Stimulated activated CD8-positive, alpha-beta memory T cell treated with anti-CD3 and anti-CD28 coated beads, Interleukin-12 subunit alpha, Interleukin-12 subunit beta, amount 100 ng/mL, for 24 hours (primary cell): ENCODE measurements around the gene RPS18.
"Not testable (repeated sequence)": the region's sequence is repeated elsewhere in the genome, so short reads cannot be mapped to it uniquely, and the experiment has no call there.

Experiments
- DNase-seq: peaks from one replicate; pipeline ENCODE4 v3.0.0-alpha.2; 2020; ENCODE audit errors: extremely low read depth

RPS18 gene

GRCh38 chr6:33271468-33272274 lies at the start of gene RPS18, which contains the start of gene VPS52:
TSS of gene RPS18 (plus strand) at chr6:33272075. CDS start at chr6:33272120, 45 bp downstream.
TSS of gene VPS52 (minus strand) at chr6:33271876. CDS start at chr6:33271675, 201 bp downstream.
- DNase-seq, result peak; percentile 72

DNA sequence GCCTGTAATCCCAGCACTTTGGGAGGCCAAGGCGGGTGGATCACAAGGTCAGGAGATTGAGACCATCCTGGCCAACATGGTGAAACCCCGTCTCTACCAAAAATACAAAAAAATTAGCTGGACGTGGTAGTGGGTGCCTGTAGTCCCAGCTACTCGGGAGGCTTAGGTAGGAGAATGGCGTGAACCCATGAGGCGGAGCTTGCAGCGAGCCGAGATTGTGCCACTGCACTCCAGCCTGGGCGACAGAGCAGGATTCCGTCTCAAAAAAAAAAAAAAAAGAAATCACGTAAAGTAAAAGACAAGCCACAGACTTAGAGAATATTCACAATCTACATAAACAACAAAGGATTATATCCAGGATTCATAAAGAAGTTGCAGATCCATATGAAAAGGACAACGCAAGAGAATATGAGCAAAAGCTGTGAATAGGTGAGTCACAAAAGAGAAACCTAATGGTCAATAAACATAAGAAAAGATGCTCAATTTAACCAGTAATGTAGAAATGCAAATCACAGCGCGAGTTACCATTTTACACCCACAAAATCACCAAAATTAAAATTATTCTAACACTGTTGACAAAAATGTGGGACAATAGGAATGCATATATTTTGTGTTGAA lies 45.3 kb upstream of the RPS18 start:
- DNase-seq, result not testable (repeated sequence)

DNA sequence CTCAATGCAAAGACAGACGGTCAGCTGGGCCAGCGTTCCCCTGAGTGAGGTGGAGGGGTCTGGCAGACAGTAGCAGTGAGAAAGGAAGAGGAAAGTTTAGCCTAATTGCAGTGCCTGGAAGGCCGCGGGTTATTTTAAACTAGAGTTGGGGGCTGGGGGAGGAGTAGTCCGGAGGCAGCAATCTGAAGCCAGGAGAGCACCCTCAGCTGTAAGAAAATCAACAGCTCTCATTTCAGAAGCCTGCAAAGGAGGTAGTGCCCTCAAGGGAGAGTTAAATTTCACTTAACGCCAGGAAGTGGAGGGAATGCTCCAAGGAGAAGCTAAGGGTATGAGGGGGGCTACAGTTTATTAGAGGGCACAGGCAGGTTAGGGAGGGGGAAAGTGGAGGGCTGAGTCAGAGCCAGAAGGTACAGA lies 36.6 kb upstream of the RPS18 start:
- DNase-seq, result no peak

GRCh38 chr6:33236328-33236727 lies 35.5 kb upstream of the RPS18 start:
- DNase-seq, result no peak

DNA sequence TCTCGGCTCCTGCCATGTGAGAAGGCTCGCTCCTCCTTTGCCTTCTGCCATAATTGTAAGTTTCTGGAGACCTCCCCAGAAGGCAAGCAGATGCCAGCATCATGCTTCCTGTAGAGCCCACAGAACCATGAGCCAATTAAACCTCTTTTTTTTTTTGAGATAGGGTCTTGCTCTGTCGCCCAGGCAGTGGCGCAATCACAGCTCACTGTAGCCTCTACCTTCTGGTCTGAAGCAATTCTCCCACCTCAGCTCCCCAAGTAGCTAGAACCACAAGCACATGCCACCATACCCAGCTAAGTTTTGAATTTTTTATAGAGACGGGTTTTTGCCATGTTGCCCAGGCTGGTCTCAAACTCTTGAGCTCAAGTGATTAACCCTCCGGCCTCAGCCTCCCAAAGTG lies 35.0 kb upstream of the RPS18 start:
- no peak for DNase-seq

GRCh38 chr6:33237741-33238140 lies 34.1 kb upstream of the RPS18 start:
- no peak for DNase-seq

GRCh38 chr6:33241968-33242367 lies 29.9 kb upstream of the RPS18 start:
- DNase-seq, result no peak

GRCh38 chr6:33243476-33243875 lies 28.4 kb upstream of the RPS18 start:
- DNase-seq, result no peak

- DNase-seq, result peak; percentile 78
These were observed 23.8 kb upstream of the RPS18 start for GRCh38 chr6:33247977-33248642.

- DNase-seq, result no peak
These were observed 23.3 kb upstream of the RPS18 start for GRCh38 chr6:33248643-33248931.

GRCh38 chr6:33248932-33249731 lies 22.7 kb upstream of the RPS18 start:
- peak; percentile 84 for DNase-seq

- no peak for DNase-seq
These were observed 21.9 kb upstream of the RPS18 start for GRCh38 chr6:33249732-33250630.

GRCh38 chr6:33250731-33251130 lies 21.1 kb upstream of the RPS18 start:
- DNase-seq, result no peak

DNA sequence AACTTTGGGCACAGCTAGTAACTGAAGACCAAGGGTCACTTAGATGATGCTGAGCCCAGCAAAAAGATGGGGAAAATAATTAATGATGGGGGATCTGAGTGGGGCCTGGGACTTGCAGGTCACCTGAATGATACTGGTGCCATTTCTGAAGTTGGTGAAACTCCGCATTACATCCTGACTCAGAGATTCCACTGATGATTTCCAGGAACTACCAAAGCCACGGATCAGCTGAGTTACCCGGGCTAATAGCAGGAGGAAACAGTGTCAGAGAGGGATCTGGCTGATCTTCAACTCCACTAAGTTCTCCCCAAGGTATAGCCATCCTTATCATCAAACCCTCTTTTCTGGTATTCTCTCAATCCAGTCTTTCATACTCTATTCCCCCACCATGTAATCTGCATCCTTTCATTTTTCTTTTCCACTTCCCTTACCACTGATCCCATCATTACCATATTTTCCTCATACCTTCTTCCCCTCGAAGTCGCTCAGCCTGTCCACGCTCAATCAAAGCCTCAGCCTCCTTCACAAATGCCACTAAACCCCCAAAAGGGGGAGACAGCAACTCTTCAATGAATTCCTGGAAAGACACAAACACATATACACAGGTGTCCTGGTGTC lies 20.4 kb upstream of the RPS18 start:
- DNase-seq, result no peak

DNA sequence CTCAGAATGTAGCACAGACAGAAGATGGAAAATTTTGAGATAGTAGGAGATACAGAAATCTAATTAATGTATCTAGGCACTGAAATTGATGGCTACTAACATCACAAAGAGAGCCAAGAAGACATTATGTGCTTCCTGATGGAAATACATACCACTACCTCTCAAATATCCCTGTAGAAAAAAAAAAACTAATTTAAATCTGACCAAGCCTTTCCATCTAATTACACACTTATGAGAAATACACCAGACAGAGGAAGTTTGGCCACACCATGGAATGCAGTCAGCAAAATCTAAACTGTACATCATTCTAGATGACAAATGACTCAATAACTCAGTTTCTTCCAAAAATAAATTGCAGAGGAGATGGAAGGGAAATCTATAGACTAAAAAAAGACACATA lies 19.1 kb upstream of the RPS18 start:
- no peak for DNase-seq

DNA sequence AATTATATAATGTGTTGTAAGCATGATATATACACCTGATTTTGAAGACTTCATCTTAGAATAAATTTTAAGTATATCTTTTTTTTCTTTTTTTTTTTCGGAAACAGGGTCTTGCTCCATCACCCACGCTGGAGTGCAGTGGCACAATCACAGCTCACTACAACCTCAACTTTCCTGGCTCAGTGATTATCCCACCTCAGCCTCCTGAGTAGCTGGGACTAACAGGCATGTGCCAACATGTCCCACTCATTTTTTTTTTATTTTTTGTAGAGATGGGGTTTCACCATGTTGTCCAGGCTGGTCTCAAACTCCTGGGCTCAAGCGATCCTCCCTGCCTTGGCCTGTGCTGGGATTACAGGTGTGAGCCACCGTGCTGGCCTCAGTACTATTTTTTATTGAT lies 17.3 kb upstream of the RPS18 start:
- DNase-seq, result no peak

DNA sequence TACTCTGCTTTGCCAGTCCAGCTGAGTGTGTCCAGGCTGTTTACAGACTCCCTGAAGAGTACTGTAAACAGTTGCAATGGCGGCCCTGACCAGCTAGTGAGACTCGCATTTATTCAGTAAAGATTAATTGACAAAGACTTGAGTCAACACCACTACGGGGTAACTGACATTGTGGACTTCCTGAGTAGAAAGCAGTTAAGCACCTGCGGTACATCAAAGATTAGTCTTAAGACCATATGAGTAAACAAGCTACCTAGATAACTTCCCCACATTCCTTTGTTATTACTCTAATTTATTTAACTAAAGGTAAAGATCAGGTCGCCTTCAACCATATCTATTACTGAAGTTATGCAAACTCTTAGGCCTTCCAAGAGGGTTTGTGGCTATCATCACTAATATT lies 12.8 kb upstream of the RPS18 start:
- DNase-seq, result no peak

GRCh38 chr6:33262490-33262889 lies 9.4 kb upstream of the RPS18 start:
- DNase-seq, result not testable (repeated sequence)

DNA sequence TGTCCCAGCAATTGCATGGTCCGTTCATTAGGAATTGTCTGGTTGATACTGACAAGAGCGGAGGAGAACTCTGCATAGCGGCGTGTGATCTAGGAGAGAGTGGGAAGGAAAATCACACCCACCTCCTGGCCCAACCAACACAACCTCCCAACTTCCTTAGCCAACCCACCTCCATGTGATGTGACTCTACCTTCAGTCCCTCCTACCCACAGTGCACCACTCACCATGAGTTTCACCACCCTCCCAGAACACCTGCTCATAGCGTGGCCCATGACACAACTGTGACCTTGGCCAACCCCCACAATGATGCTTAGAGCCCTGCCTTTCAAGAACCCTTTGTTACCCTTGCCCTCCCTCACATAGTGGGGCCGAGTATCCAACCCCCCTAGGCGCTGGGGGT lies 7.9 kb upstream of the RPS18 start:
- no peak for DNase-seq

GRCh38 chr6:33271117-33271467 lies 783 bp upstream of the RPS18 start:
- DNase-seq, result no peak
